ENCODE results near the gene DPYD. TPM values are rescaled to one million over a fixed set of nuclear protein-coding genes. Genes with fewer than 3 reads are reported as not detected.

Gene DPYD
- total and polyA plus RNA-seq, 8 donors, result 2.7 to 24.5 (median 9.4) TPM

DNA sequence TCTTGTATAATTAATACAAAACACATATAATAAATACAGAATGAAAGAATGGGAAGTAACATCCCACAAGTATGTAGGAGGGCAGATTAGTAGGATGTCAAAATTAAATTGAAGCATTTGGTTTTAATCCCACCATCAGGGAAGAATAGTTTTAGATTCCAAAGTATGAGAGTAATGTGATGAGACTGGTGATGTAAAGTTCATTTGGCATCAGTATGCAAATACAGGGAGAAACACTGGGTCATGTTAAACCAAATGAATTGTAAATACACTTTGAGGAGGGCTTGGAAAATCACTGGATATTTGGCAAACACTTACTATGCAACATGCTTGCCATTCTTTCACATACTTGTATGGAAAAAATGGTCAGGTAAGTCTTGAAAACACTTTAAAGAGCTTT, 358.8 kb downstream of the DPYD start:
- TF ChIP-seq, protein P1, sequence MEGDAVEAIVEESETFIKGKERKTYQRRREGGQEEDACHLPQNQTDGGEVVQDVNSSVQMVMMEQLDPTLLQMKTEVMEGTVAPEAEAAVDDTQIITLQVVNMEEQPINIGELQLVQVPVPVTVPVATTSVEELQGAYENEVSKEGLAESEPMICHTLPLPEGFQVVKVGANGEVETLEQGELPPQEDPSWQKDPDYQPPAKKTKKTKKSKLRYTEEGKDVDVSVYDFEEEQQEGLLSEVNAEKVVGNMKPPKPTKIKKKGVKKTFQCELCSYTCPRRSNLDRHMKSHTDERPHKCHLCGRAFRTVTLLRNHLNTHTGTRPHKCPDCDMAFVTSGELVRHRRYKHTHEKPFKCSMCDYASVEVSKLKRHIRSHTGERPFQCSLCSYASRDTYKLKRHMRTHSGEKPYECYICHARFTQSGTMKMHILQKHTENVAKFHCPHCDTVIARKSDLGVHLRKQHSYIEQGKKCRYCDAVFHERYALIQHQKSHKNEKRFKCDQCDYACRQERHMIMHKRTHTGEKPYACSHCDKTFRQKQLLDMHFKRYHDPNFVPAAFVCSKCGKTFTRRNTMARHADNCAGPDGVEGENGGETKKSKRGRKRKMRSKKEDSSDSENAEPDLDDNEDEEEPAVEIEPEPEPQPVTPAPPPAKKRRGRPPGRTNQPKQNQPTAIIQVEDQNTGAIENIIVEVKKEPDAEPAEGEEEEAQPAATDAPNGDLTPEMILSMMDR (IDR thresholded peaks at IDR 0.05), result no peak
- Histone ChIP-seq H3K4me1 (no peaks in the 10 kb centered on the region), H3K27me3 (no peaks in the 10 kb centered on the region), H3K4me3 (no peak overlapping the region), H3K36me3 (no peaks in the 10 kb centered on the region), H3K9me3 (no peaks in the 10 kb centered on the region), H3K27ac (no peak overlapping the region)
- ATAC-seq, result no peak
- intact Hi-C loops (cut with DNase I), result no loop called here
- no peak for FAIRE-seq
- DNase-seq, result no peak

DNA sequence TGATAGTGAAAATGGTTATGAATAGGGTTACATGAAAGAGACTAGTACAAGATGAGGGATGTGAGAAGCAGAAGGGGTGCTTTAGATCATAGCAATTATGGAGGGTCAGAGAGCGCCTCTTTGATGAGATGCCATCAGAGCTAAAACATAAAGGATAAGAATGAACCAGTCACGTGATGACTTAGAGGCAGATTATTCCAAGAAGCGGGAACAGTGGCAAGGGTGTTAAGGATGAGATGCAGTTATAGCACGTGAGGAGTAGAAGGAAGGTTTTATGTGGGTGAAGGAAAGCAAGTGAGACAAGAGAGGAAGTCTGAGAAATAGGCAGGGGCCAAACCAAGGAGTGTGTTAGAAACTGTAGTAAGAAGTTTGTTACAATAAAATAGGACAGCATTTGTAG, 360.1 kb downstream of the DPYD start:
- H3K9me3 ChIP-seq, result no peaks in the 10 kb centered on the region
- DNase-seq (no peak), ATAC-seq (no peak), FAIRE-seq (no peak)
- no peak overlapping the region for H3K27ac ChIP-seq
- intact Hi-C loops (cut with DNase I), result no loop called here
- no peak overlapping the region for H3K4me3 ChIP-seq
- no peaks in the 10 kb centered on the region for H3K27me3 ChIP-seq
- TF ChIP-seq, protein P1 (IDR thresholded peaks at IDR 0.05), result no peak
- no peaks in the 10 kb centered on the region for H3K4me1 ChIP-seq
- WGBS, 2 donors, result 87 to 88% methylated on average over 4 of the region's 4 CpGs
- no peaks in the 10 kb centered on the region for H3K36me3 ChIP-seq

DNA sequence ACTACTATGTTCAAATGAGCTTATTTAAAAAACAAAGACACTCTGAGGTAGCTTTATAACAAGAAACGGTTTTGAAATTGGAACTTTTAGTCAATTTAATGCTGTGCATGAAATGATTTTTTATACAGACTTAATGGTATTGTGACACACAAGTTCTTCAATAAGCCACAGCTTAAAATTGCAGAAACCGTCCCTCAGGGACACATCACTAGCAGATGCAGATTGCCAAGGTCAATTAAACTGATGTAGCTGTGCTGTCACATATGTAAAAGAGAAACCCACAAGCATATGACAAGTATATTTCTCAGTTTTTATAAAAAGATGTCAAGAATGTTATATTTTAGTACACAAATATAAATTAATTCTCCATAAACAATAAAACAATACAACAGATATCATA, 366.9 kb downstream of the DPYD start:
- H3K36me3 ChIP-seq, result no peaks in the 10 kb centered on the region
- no peaks in the 10 kb centered on the region for H3K9me3 ChIP-seq
- no peak overlapping the region for H3K4me3 ChIP-seq
- WGBS, 2 donors, result 74 to 81% methylated on average over 2 of the region's 2 CpGs
- H3K27me3 ChIP-seq, result no peaks in the 10 kb centered on the region
- DNase-seq (no peak), FAIRE-seq (no peak), ATAC-seq (no peak)
- intact Hi-C loops (cut with DNase I), result no loop called here
- H3K27ac ChIP-seq, result no peak overlapping the region
- TF ChIP-seq, protein P1 (IDR thresholded peaks at IDR 0.05), result no peak
- no peaks in the 10 kb centered on the region for H3K4me1 ChIP-seq

DNA sequence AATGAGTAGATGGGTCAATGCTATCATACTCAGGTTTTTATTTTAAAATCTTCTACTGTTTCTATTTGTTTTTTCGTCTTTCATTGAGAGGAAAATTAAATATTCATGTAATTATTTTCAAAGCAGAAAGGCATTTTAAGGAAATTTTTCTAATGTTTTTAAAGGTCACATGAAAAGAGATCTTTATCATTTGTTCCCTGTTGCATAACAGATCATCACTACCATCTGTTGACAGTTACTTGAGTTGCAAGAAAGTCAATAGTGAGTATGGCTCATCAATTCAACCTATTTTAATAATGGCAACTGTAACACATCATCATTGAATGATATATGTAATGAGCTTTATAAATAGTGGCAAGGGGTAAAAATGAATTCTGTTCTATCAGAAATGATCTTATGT, 369.7 kb downstream of the DPYD start:
- H3K4me3 ChIP-seq, result no peak overlapping the region
- ATAC-seq, result no peak
- intact Hi-C loops (cut with DNase I), result no loop called here
- no peaks in the 10 kb centered on the region for H3K27me3 ChIP-seq
- no peaks in the 10 kb centered on the region for H3K9me3 ChIP-seq
- H3K27ac ChIP-seq, result no peak overlapping the region
- TF ChIP-seq, protein P1 (IDR thresholded peaks at IDR 0.05), result no peak
- no peaks in the 10 kb centered on the region for H3K4me1 ChIP-seq
- FAIRE-seq, result no peak
- WGBS, 2 donors, result 80 to 92% methylated on average over 1 of the region's 1 CpG
- DNase-seq, result no peak
- H3K36me3 ChIP-seq, result no peaks in the 10 kb centered on the region

DNA sequence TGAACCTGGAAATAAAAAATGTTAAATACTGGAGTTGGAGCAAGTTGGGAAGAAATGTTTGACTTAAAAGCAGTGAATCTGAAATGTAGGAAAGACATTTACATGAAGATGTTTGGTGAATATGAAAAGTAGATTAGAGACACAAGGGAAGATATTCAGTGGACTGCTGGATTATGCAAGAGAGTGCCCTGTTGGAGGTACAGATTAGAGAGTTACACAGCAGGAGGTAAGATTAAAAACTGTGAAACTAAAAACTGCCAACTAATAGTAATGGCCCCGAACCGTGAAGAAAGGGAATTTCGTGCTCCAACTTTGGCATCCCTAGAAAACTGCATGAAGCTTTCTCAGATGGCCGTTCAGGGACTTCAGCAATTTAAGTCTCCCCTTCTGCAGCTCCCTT, 375.4 kb downstream of the DPYD start:
- intact Hi-C loops (cut with DNase I), result no loop called here
- Histone ChIP-seq H3K4me3 (no peak overlapping the region), H3K27me3 (no peaks in the 10 kb centered on the region), H3K4me1 (no peaks in the 10 kb centered on the region), H3K27ac (no peak overlapping the region), H3K9me3 (no peaks in the 10 kb centered on the region), H3K36me3 (no peaks in the 10 kb centered on the region)
- no peak for FAIRE-seq
- TF ChIP-seq, protein P1 (IDR thresholded peaks at IDR 0.05), result no peak
- DNase-seq, result no peak
- no peak for ATAC-seq
- WGBS, 2 donors, result 79 to 84% methylated on average over 4 of the region's 4 CpGs

Data from pancreas (tissue), 10 donors.